Type B pancreatic cell (in vitro differentiated cells): ENCODE data around the gene PDCD1. TPM values are rescaled to one million over a fixed set of nuclear protein-coding genes. Genes with fewer than 3 reads are reported as not detected.

Source experiments
- DNase-seq: peaks from one replicate; pipeline ENCODE4 v3.0.0; 2021; ENCODE audit warnings: mixed read lengths; ENCODE audit not compliant: unreplicated experiment; ENCODE audit errors: extremely low spot score
- H3K27ac Mint-ChIP-seq: 2 replicates; pipeline ENCODE4 v1.8.0; 2021; ENCODE audit warnings: mild to moderate bottlenecking, mixed read lengths
- H3K27me3 Mint-ChIP-seq: 2 replicates; pipeline ENCODE4 v1.8.0; 2021; ENCODE audit warnings: mixed read lengths
- H3K36me3 Mint-ChIP-seq: 2 replicates; pipeline ENCODE4 v1.8.0; 2021; ENCODE audit warnings: mixed read lengths
- H3K4me1 Mint-ChIP-seq: one replicate; pipeline ENCODE4 v1.8.0; 2021; ENCODE audit warnings: mixed read lengths; ENCODE audit not compliant: unreplicated experiment
- H3K4me3 Mint-ChIP-seq: 2 replicates; pipeline ENCODE4 v1.8.0; 2021; ENCODE audit warnings: mild to moderate bottlenecking, mixed read lengths
- H3K9me3 Mint-ChIP-seq: 2 replicates; pipeline ENCODE4 v1.8.0; 2021; ENCODE audit warnings: mixed read lengths
- CTCF ChIP-seq: fragments of 200-600 bp; sonication (generic); conservative IDR thresholded peaks from 2 replicates; pipeline ENCODE4 v1.5.0; 2021; ENCODE audit warnings: antibody characterized with exemption, mild to moderate bottlenecking
- total RNA-seq: library from RNA; stranded (reverse); gene quantifications from 2 replicates; pipeline ENCODE4 v1.2.1, GENCODE V29; 2021; ENCODE audit warnings: low replicate concordance

PDCD1 gene
- total RNA-seq, 1 donor from 2014 or later = not detected

- DNase-seq = peak; percentile 62
- Mint-ChIP-seq H3K9me3 (no peaks in the 10 kb centered on the region), H3K27ac (no peak overlapping the region), H3K4me1 (peaks cover 17% of the 10 kb centered on the region), H3K4me3 (no peak overlapping the region), H3K36me3 (no peaks in the 10 kb centered on the region), H3K27me3 (no peaks in the 10 kb centered on the region)
- no peak for TF ChIP-seq CTCF
Measured at GRCh38 chr2:241900251-241901017, 41.7 kb upstream of the PDCD1 start.

- no peak overlapping the region for H3K27ac Mint-ChIP-seq
- no peaks in the 10 kb centered on the region for H3K9me3 Mint-ChIP-seq
- TF ChIP-seq CTCF = no peak
- no peak overlapping the region for H3K4me3 Mint-ChIP-seq
- H3K4me1 Mint-ChIP-seq = peaks cover 17% of the 10 kb centered on the region
- peak; percentile 64 for DNase-seq
- H3K36me3 Mint-ChIP-seq = no peaks in the 10 kb centered on the region
- H3K27me3 Mint-ChIP-seq = no peaks in the 10 kb centered on the region
Measured at GRCh38 chr2:241898463-241899270, 40.0 kb upstream of the PDCD1 start.

GRCh38 chr2:241897231-241897916 lies 38.7 kb upstream of the PDCD1 start:
- H3K4me1 Mint-ChIP-seq = peaks cover 20% of the 10 kb centered on the region
- H3K27ac Mint-ChIP-seq = no peak overlapping the region
- no peaks in the 10 kb centered on the region for H3K27me3 Mint-ChIP-seq

GRCh38 chr2:241896746-241897201 lies 38.1 kb upstream of the PDCD1 start:
- H3K27me3 Mint-ChIP-seq = no peaks in the 10 kb centered on the region
- no peaks in the 10 kb centered on the region for H3K36me3 Mint-ChIP-seq
- no peaks in the 10 kb centered on the region for H3K9me3 Mint-ChIP-seq
- H3K4me3 Mint-ChIP-seq = no peak overlapping the region
- DNase-seq = peak; percentile 60
- no peak for TF ChIP-seq CTCF
- H3K27ac Mint-ChIP-seq = no peak overlapping the region
- H3K4me1 Mint-ChIP-seq = peaks cover 20% of the 10 kb centered on the region

More at GRCh38 chr2:241897231-241897916, 38.7 kb upstream of the PDCD1 start:
- Mint-ChIP-seq H3K36me3 (no peaks in the 10 kb centered on the region), H3K4me3 (no peak overlapping the region), H3K9me3 (no peaks in the 10 kb centered on the region)
- peak; percentile 58 for DNase-seq
- TF ChIP-seq CTCF = no peak
